Measurements from ENCODE around the gene FERD3L. TPM values are rescaled to one million over a fixed set of nuclear protein-coding genes. Genes with fewer than 3 reads are reported as not detected.

FERD3L gene
- total RNA-seq, 1 experiment from 2014 or later = not detected

- H3T11ph ChIP-seq (ENCODE audit: low read length) = no peak overlapping the region
- WGBS (ENCODE audit: extremely low coverage, insufficient read length, low lambda C conversion rate) = no CpG with 5 or more reads among the region's 42 CpGs
Observed at GRCh38 chr7:19112274-19113001, 32.8 kb downstream of the FERD3L start.

More at GRCh38 chr7:19112274-19113001, 32.8 kb downstream of the FERD3L start:
- Histone ChIP-seq H2BK15ac (ENCODE audit: low read depth, low read length) (no peak overlapping the region), H2BK12ac (ENCODE audit: insufficient read length, low read depth, low read length) (no peak overlapping the region), H3K79me2 (ENCODE audit: insufficient read depth, low read length) (no peaks in the 10 kb centered on the region), H3K4me1 (ENCODE audit: insufficient read depth, low read length) (peaks cover 7% of the 10 kb centered on the region; the same call in 1 of the 2 replicates), H4K8ac (replicated peaks; ENCODE audit: insufficient read length, low read depth, low read length) (no peak overlapping the region), H4K5ac (ENCODE audit: insufficient read length, low read depth, low read length) (no peak overlapping the region), H3K56ac (ENCODE audit: insufficient read length, low read depth, low read length) (no peak overlapping the region), H2AK5ac (ENCODE audit: insufficient read length, low read length) (no peak overlapping the region), H3K9me3 (ENCODE audit: control insufficient read depth, low read depth, low read length) (no peaks in the 10 kb centered on the region), H2AFZ (ENCODE audit: low read length) (no peak overlapping the region), H3K23ac (ENCODE audit: insufficient read length, low read depth, low read length) (no peak overlapping the region), H3K27ac (ENCODE audit: insufficient read length, low read depth, low read length) (no peak overlapping the region), H3K4ac (ENCODE audit: low read depth, low read length) (no peak overlapping the region), H3K9ac (ENCODE audit: extremely low read depth, insufficient read length, low read length) (no peak overlapping the region), H2BK120ac (ENCODE audit: low read depth, low read length, poor library complexity, severe bottlenecking) (no peak overlapping the region), H2BK5ac (ENCODE audit: insufficient read length, low read length) (no peak overlapping the region), H3K23me2 (ENCODE audit: insufficient read length, low read depth, low read length, poor library complexity, severe bottlenecking) (peaks cover 26% of the 10 kb centered on the region), H3K27me3 (ENCODE audit: insufficient read depth, low read length) (peaks cover 73% of the 10 kb centered on the region), H3K4me2 (ENCODE audit: insufficient read depth, insufficient read length, low read length) (peak overlapping the region; percentile 19), H4K20me1 (ENCODE audit: control insufficient read depth, insufficient read depth, insufficient read length) (no peaks in the 10 kb centered on the region), H3K79me1 (ENCODE audit: insufficient read depth, low read depth, low read length, poor library complexity, severe bottlenecking) (no peaks in the 10 kb centered on the region), H2BK20ac (ENCODE audit: low read depth, low read length, poor library complexity, severe bottlenecking) (no peak overlapping the region), H3K18ac (ENCODE audit: insufficient read length, low read depth, low read length) (no peak overlapping the region), H3K14ac (ENCODE audit: insufficient read depth, low read length) (no peak overlapping the region), H4K91ac (ENCODE audit: insufficient read length, low read depth, low read length) (no peak overlapping the region)
- no peak for TF ChIP-seq CTCF (conservative IDR thresholded peaks at IDR 0.05)
- peak; percentile 41 for DNase-seq
- H3K27me3 Mint-ChIP-seq (ENCODE audit: low read depth) = peaks cover 95% of the 10 kb centered on the region
- peaks cover 39 to 56% of the 10 kb centered on the region in 2 experiments for H3K4me1 Mint-ChIP-seq
- peak overlapping the region in 1 of 2 experiments; percentile 64; a peak in 3 of 5 replicates for H3K4me3 Mint-ChIP-seq
- no peaks in the 10 kb centered on the region for H3K36me3 Mint-ChIP-seq (ENCODE audit: insufficient read depth in 1 of 3, low read depth in 3 of 3)
- no peak overlapping the region for H3K27ac Mint-ChIP-seq
- H3K9me3 Mint-ChIP-seq = peaks cover 0 to 2% of the 10 kb centered on the region in 2 experiments; a peak in 1 of 5 replicates

Data from H9 (cell line).